ENCODE measurements around the gene HCCS. TPM values are rescaled to one million over a fixed set of nuclear protein-coding genes. Genes with fewer than 3 reads are reported as not detected.

HCCS gene
- total RNA-seq, 4 donors from 2014 or later, result 6.8 to 15.2 (median 11.9) TPM

DNA sequence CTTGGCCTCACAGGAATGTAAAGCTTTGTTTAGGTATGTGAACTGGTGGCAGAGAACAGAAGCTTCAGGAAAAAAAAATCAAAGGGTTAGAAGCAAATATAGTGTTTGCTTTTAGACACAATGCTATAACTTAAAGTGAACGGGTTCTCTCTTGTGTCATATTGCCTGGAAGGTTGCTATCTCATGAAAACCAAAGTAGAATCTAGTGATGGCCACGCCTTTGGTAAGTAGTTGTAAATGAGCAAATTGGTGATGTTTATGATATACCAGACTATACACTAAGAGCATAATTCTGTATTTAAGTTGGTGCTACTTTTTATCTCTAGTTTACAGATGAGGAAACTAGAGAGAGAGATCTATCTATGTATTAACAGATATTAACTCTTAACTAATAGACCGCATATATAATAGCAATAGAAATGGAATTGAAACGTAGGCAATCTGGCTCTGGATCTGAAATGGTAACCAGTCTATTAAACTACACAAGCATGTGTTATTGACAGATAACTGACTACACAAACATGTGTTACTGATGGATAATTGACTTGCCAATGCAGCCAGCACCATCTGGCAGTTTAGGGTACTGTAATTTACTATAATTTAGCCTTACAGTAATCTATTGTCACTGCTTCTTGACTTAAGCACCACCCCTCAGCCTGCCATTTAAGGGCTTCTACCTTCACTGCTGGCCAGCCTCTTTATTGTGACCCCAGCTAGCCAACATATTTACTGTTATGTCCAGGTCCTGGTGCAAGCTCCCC lies 40.8 kb downstream of the HCCS start:
- TF ChIP-seq EP300 (IDR thresholded peaks at IDR 0.05) (no peak), POLR2AphosphoS5 (IDR thresholded peaks at IDR 0.05) (no peak), POLR2A (IDR thresholded peaks at IDR 0.05) (no peak)
- TF ChIP-seq, protein P1, sequence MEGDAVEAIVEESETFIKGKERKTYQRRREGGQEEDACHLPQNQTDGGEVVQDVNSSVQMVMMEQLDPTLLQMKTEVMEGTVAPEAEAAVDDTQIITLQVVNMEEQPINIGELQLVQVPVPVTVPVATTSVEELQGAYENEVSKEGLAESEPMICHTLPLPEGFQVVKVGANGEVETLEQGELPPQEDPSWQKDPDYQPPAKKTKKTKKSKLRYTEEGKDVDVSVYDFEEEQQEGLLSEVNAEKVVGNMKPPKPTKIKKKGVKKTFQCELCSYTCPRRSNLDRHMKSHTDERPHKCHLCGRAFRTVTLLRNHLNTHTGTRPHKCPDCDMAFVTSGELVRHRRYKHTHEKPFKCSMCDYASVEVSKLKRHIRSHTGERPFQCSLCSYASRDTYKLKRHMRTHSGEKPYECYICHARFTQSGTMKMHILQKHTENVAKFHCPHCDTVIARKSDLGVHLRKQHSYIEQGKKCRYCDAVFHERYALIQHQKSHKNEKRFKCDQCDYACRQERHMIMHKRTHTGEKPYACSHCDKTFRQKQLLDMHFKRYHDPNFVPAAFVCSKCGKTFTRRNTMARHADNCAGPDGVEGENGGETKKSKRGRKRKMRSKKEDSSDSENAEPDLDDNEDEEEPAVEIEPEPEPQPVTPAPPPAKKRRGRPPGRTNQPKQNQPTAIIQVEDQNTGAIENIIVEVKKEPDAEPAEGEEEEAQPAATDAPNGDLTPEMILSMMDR (IDR thresholded peaks at IDR 0.05), result no peak
- Histone ChIP-seq H3K9me3 (no peaks in the 10 kb centered on the region), H3K27ac (no peak overlapping the region), H3K4me3 (no peak overlapping the region), H3K27me3 (no peaks in the 10 kb centered on the region), H3K4me1 (no peaks in the 10 kb centered on the region), H3K36me3 (no peaks in the 10 kb centered on the region)
- 74% methylated on average over 4 of the region's 4 CpGs for WGBS
- DNase-seq (ENCODE audit: low spot score in 2 of 2), result no peak

DNA sequence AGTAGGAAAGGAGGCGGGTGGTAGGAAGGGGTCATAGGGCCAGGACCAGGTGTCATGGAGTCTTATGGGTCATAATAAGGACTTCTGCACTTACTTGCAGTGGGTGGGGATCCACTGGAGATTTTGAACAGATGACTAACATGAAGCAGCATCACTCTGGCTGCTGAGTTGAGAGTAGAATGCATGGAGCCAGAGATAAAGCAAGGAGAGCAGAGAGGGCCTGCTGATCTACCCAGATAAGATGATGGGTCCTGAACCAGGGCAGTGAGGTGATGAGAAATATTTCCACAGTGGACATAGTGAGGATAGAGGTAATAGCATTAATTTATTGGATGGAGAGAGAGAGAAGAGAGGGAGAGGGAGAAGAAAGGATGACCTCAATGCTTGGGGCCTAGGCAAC lies 48.0 kb downstream of the HCCS start:
- no peak overlapping the region for H3K27ac ChIP-seq
- H3K9me3 ChIP-seq, result no peaks in the 10 kb centered on the region
- DNase-seq (ENCODE audit: low spot score in 2 of 2), result no peak
- 79% methylated on average over 1 of the region's 1 CpG for WGBS
- no peaks in the 10 kb centered on the region for H3K27me3 ChIP-seq
- H3K4me3 ChIP-seq, result no peak overlapping the region
- H3K4me1 ChIP-seq, result no peaks in the 10 kb centered on the region
- no peak for TF ChIP-seq EP300 (IDR thresholded peaks at IDR 0.05)
- TF ChIP-seq, protein P1 (IDR thresholded peaks at IDR 0.05), result no peak
- TF ChIP-seq POLR2A (IDR thresholded peaks at IDR 0.05), result no peak
- TF ChIP-seq POLR2AphosphoS5 (IDR thresholded peaks at IDR 0.05), result no peak
- H3K36me3 ChIP-seq, result no peaks in the 10 kb centered on the region

DNA sequence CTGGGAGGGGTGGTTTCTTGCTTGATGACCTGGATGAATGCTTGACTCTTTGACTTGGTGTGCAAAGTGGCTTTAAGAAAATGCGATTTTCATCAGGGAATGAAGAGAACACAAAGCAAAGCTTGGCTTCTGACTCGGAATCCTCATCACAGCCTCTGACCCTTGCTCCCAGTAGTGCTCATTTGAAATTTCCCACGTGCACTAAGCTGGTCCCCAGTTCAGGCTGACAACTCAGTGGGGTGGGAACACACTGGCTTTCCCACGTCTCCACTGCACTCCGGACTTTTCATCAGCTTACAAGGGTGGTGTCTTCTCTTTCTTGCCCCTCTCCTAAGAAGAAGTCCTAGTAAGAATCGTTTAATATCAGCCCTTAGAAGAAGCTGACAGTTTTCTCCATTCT lies 53.3 kb downstream of the HCCS start:
- no peaks in the 10 kb centered on the region for H3K4me1 ChIP-seq
- no peaks in the 10 kb centered on the region for H3K9me3 ChIP-seq
- H3K4me3 ChIP-seq, result no peak overlapping the region
- H3K36me3 ChIP-seq, result no peaks in the 10 kb centered on the region
- no peaks in the 10 kb centered on the region for H3K27me3 ChIP-seq
- DNase-seq (ENCODE audit: low spot score in 2 of 2), result no peak
- H3K27ac ChIP-seq, result no peak overlapping the region
- 65% methylated on average over 6 of the region's 6 CpGs for WGBS
- TF ChIP-seq EP300 (IDR thresholded peaks at IDR 0.05) (no peak), POLR2A (IDR thresholded peaks at IDR 0.05) (no peak), POLR2AphosphoS5 (IDR thresholded peaks at IDR 0.05) (no peak)
- TF ChIP-seq, protein P1 (IDR thresholded peaks at IDR 0.05), result no peak

DNA sequence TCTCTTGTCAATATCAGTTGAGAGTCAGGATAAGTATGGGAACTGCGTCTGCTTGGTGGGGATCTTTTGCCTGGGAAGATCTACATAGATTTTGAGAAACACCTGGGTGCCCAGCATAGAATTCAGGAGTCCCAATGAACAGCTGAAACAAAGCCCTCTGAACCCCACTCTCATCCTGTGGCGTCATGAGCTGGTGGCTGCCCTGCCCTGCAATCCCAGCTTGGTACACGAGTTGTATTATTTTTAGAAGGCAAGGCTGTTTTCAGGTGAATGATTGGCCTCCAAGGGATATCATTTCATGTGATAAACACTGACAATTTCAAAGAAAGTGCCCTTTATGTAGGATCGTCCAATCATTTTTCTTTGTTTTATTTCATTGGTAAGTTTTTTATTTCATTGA lies 60.8 kb downstream of the HCCS start:
- TF ChIP-seq, protein P1 (IDR thresholded peaks at IDR 0.05), result no peak
- TF ChIP-seq POLR2AphosphoS5 (IDR thresholded peaks at IDR 0.05) (no peak), EP300 (IDR thresholded peaks at IDR 0.05) (no peak), POLR2A (IDR thresholded peaks at IDR 0.05) (no peak)
- Histone ChIP-seq H3K27ac (no peak overlapping the region), H3K9me3 (no peaks in the 10 kb centered on the region), H3K4me3 (no peak overlapping the region), H3K36me3 (no peaks in the 10 kb centered on the region), H3K4me1 (no peaks in the 10 kb centered on the region), H3K27me3 (no peaks in the 10 kb centered on the region)
- 62% methylated on average over 4 of the region's 4 CpGs for WGBS
- no peak for DNase-seq (ENCODE audit: low spot score in 2 of 2)

DNA sequence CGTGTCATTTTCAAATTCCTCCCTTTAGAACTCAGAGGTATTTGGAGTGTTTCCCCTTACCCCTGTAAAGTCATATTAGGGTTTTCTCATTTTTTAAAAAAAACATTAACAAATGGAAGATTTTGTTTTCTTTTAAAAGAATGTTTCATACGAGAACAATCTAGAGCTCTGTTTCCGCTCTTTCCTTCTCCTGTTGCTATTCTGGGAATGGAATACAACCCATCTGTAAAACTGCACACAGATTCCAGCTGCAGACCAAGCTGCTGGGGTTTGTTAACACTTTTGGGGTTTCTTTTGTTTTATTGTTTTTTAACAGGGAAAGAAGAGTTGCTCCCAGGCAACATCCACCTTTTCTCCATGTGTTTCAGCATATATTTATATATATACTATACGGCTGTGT lies 61.3 kb downstream of the HCCS start:
- WGBS, result 71% methylated on average over 4 of the region's 4 CpGs

More for the DNA sequence above, 61.3 kb downstream of the HCCS start:
- Histone ChIP-seq H3K4me3 (no peak overlapping the region), H3K27ac (no peak overlapping the region), H3K9me3 (no peaks in the 10 kb centered on the region), H3K27me3 (no peaks in the 10 kb centered on the region), H3K4me1 (no peaks in the 10 kb centered on the region), H3K36me3 (no peaks in the 10 kb centered on the region)
- no peak for DNase-seq (ENCODE audit: low spot score in 2 of 2)
- TF ChIP-seq POLR2A (IDR thresholded peaks at IDR 0.05) (no peak), POLR2AphosphoS5 (IDR thresholded peaks at IDR 0.05) (no peak), EP300 (IDR thresholded peaks at IDR 0.05) (no peak)
- TF ChIP-seq, protein P1 (IDR thresholded peaks at IDR 0.05), result no peak

Other genes with a start within 250 kb of the HCCS start
- gene AMELX, start 182.1 kb downstream of the HCCS start, total RNA-seq, result not detected